NCI-H146 treated with DMSO at 0.1 percent for 48 hours (cell line): ENCODE data around the gene SIL1.
"Not testable (repeated sequence)": the region's sequence is repeated elsewhere in the genome, so short reads cannot be mapped to it uniquely, and the experiment has no call there.

Experiments
- DNase-seq: peaks from one replicate; lab custom pipeline; 2025; ENCODE audit not compliant: unreplicated experiment; lab: John Stamatoyannopoulos, UW

SIL1 gene

GRCh38 chr5:139197710-139198669 lies at the start of gene SIL1:
Gene SIL1 (minus strand): TSS chr5:139198368. CDS start chr5:139127843, 70,525 bp downstream.
- peak; percentile 61 for DNase-seq

GRCh38 chr5:139246394-139246793 lies 48.2 kb upstream of the SIL1 start:
- no peak for DNase-seq

GRCh38 chr5:139245637-139246339 lies 47.6 kb upstream of the SIL1 start:
- DNase-seq: no peak

GRCh38 chr5:139243425-139243970 lies 45.3 kb upstream of the SIL1 start:
- no peak for DNase-seq

- DNase-seq: no peak
Observed at GRCh38 chr5:139241139-139241538, 43.0 kb upstream of the SIL1 start.

- DNase-seq: no peak
Observed at GRCh38 chr5:139236479-139236878, 38.3 kb upstream of the SIL1 start.

- peak; percentile 17 for DNase-seq
Observed at GRCh38 chr5:139232147-139232724, 34.1 kb upstream of the SIL1 start.

GRCh38 chr5:139228201-139228803 lies 30.1 kb upstream of the SIL1 start:
- DNase-seq: no peak

GRCh38 chr5:139226131-139226530 lies 28.0 kb upstream of the SIL1 start:
- DNase-seq: no peak

- no peak for DNase-seq
Observed at GRCh38 chr5:139223481-139223880, 25.3 kb upstream of the SIL1 start.

- DNase-seq: peak; percentile 49
Observed at GRCh38 chr5:139222346-139222745, 24.2 kb upstream of the SIL1 start.

GRCh38 chr5:139218038-139218437 lies 19.9 kb upstream of the SIL1 start:
- DNase-seq: not testable (repeated sequence)

GRCh38 chr5:139215107-139215975 lies 17.2 kb upstream of the SIL1 start:
- DNase-seq: no peak

- no peak for DNase-seq
Observed at GRCh38 chr5:139214646-139215045, 16.5 kb upstream of the SIL1 start.

- DNase-seq: no peak
Observed at GRCh38 chr5:139212906-139213305, 14.7 kb upstream of the SIL1 start.

- no peak for DNase-seq
Observed at GRCh38 chr5:139212486-139212885, 14.3 kb upstream of the SIL1 start.

- peak; percentile 73 for DNase-seq
Observed at GRCh38 chr5:139210585-139210984, 12.4 kb upstream of the SIL1 start.

GRCh38 chr5:139207297-139208000 lies 9.3 kb upstream of the SIL1 start:
- peak; percentile 16 for DNase-seq

GRCh38 chr5:139205586-139205985 lies 7.4 kb upstream of the SIL1 start:
- DNase-seq: no peak
